ENCODE data around the gene CARD19. TPM values are rescaled to one million over a fixed set of nuclear protein-coding genes. Genes with fewer than 3 reads are reported as not detected.

Gene CARD19
- total RNA-seq, 1 donor from 2014 or later = 25.6 TPM

GRCh38 chr9:93077367-93077766 is 18.6 kb upstream of the CARD19 start:
- peaks cover 1% of the 10 kb centered on the region for H3K4me1 ChIP-seq
- H3K4me3 ChIP-seq = no peak overlapping the region
- intact Hi-C loops (cut with DNase I) = no loop called here
- no peak overlapping the region for H3K27ac ChIP-seq
- H3K36me3 ChIP-seq = no peaks in the 10 kb centered on the region
- no peak for TF ChIP-seq CTCF (IDR thresholded peaks at IDR 0.05)
- H3K9me3 ChIP-seq = no peaks in the 10 kb centered on the region
- H3K27me3 ChIP-seq (ENCODE audit: low read depth) = no peaks in the 10 kb centered on the region
- DNase-seq (no peak), ATAC-seq (no peak)

- H3K4me1 ChIP-seq = peaks cover 2% of the 10 kb centered on the region
- H3K27me3 ChIP-seq (ENCODE audit: low read depth) = no peaks in the 10 kb centered on the region
- intact Hi-C loops (cut with DNase I) = no loop called here
- peak; percentile 34 for DNase-seq
- H3K36me3 ChIP-seq = no peaks in the 10 kb centered on the region
- no peak overlapping the region for H3K4me3 ChIP-seq
- no peak for ATAC-seq
- TF ChIP-seq CTCF (IDR thresholded peaks at IDR 0.05) = no peak
- no peak overlapping the region for H3K27ac ChIP-seq
- no peaks in the 10 kb centered on the region for H3K9me3 ChIP-seq
Observed at GRCh38 chr9:93077811-93078210, 18.2 kb upstream of the CARD19 start.

- no peak for TF ChIP-seq CTCF (IDR thresholded peaks at IDR 0.05)
- Histone ChIP-seq H3K4me1 (peaks cover 9% of the 10 kb centered on the region), H3K27ac (no peak overlapping the region), H3K27me3 (ENCODE audit: low read depth) (no peaks in the 10 kb centered on the region), H3K36me3 (no peaks in the 10 kb centered on the region), H3K9me3 (no peaks in the 10 kb centered on the region), H3K4me3 (no peak overlapping the region)
- DNase-seq (peak; percentile 34), ATAC-seq (no peak)
- intact Hi-C loops (cut with DNase I) = no loop called here
Observed at GRCh38 chr9:93079371-93079770, 16.6 kb upstream of the CARD19 start.

- Histone ChIP-seq H3K27ac (no peak overlapping the region), H3K4me1 (peaks cover 9% of the 10 kb centered on the region), H3K27me3 (ENCODE audit: low read depth) (no peaks in the 10 kb centered on the region), H3K36me3 (no peaks in the 10 kb centered on the region), H3K9me3 (no peaks in the 10 kb centered on the region), H3K4me3 (no peak overlapping the region)
- ATAC-seq (no peak), DNase-seq (peak; percentile 28)
- intact Hi-C loops (cut with DNase I) = no loop called here
- no peak for TF ChIP-seq CTCF (IDR thresholded peaks at IDR 0.05)
Observed at GRCh38 chr9:93080406-93080805, 15.6 kb upstream of the CARD19 start.

GRCh38 chr9:93081081-93081529 is 14.9 kb upstream of the CARD19 start:
- ATAC-seq = no peak
- Histone ChIP-seq H3K36me3 (no peaks in the 10 kb centered on the region), H3K27me3 (ENCODE audit: low read depth) (no peaks in the 10 kb centered on the region), H3K4me3 (no peak overlapping the region), H3K4me1 (peaks cover 9% of the 10 kb centered on the region), H3K9me3 (no peaks in the 10 kb centered on the region), H3K27ac (no peak overlapping the region)
- intact Hi-C loops (cut with DNase I) = no loop called here
- TF ChIP-seq CTCF (IDR thresholded peaks at IDR 0.05) = no peak
- DNase-seq = peak; percentile 41

- intact Hi-C loops (cut with DNase I) = no loop called here
- no peak for TF ChIP-seq CTCF (IDR thresholded peaks at IDR 0.05)
- H3K9me3 ChIP-seq = no peaks in the 10 kb centered on the region
- DNase-seq (no peak), ATAC-seq (no peak)
- H3K4me3 ChIP-seq = no peak overlapping the region
- H3K27me3 ChIP-seq (ENCODE audit: low read depth) = no peaks in the 10 kb centered on the region
- H3K4me1 ChIP-seq = peaks cover 9% of the 10 kb centered on the region
- H3K27ac ChIP-seq = no peak overlapping the region
- no peaks in the 10 kb centered on the region for H3K36me3 ChIP-seq
Observed at GRCh38 chr9:93081931-93082330, 14.1 kb upstream of the CARD19 start.

Measured in lower lobe of right lung (tissue), 2 donors.